CD4-positive, alpha-beta T cell treated with Interferon gamma for 1 hour (primary cell): ENCODE data around the gene FUT3.
"Not testable (repeated sequence)": the region's sequence is repeated elsewhere in the genome, so short reads cannot be mapped to it uniquely, and the experiment has no call there.

ENCODE experiments used
- DNase-seq: peaks from one replicate; pipeline ENCODE4 v3.0.0-alpha.2; 2020

FUT3 gene

GRCh38 chr19:5851302-5851701 is at the start of gene FUT3:
TSS of gene FUT3 (minus strand) at chr19:5851449.
- DNase-seq = no peak

- no peak for DNase-seq
Observed at GRCh38 chr19:5900976-5901375, 49.7 kb upstream of the FUT3 start.

- no peak for DNase-seq
Observed at GRCh38 chr19:5899728-5900526, 48.7 kb upstream of the FUT3 start.

- DNase-seq = no peak
Observed at GRCh38 chr19:5897189-5897969, 46.1 kb upstream of the FUT3 start.

GRCh38 chr19:5896365-5897076 is 45.3 kb upstream of the FUT3 start:
- DNase-seq = no peak

- DNase-seq = no peak
Observed at GRCh38 chr19:5895890-5896289, 44.6 kb upstream of the FUT3 start.

GRCh38 chr19:5895409-5895808 is 44.2 kb upstream of the FUT3 start:
- no peak for DNase-seq

- no peak for DNase-seq
Observed at GRCh38 chr19:5894704-5895349, 43.6 kb upstream of the FUT3 start.

- no peak for DNase-seq
Observed at GRCh38 chr19:5893907-5894703, 42.9 kb upstream of the FUT3 start.

GRCh38 chr19:5893296-5893903 is 42.2 kb upstream of the FUT3 start:
- DNase-seq = no peak

GRCh38 chr19:5892772-5893275 is 41.6 kb upstream of the FUT3 start:
- no peak for DNase-seq

- DNase-seq = no peak
Observed at GRCh38 chr19:5891938-5892771, 40.9 kb upstream of the FUT3 start.

- DNase-seq = no peak
Observed at GRCh38 chr19:5891572-5891937, 40.3 kb upstream of the FUT3 start.

GRCh38 chr19:5890099-5890498 is 38.9 kb upstream of the FUT3 start:
- no peak for DNase-seq

GRCh38 chr19:5889288-5889971 is 38.2 kb upstream of the FUT3 start:
- no peak for DNase-seq

- not testable (repeated sequence) for DNase-seq
Observed at GRCh38 chr19:5884065-5884811, 33.0 kb upstream of the FUT3 start.

GRCh38 chr19:5883157-5883873 is 32.1 kb upstream of the FUT3 start:
- DNase-seq = not testable (repeated sequence)

GRCh38 chr19:5882421-5882968 is 31.2 kb upstream of the FUT3 start:
- no peak for DNase-seq
